AG04449 (cell line): ENCODE results near the gene POU2AF2.

Experiments used
- CTCF ChIA-PET: fragments of 350-600 bp; formaldehyde crosslinking; extraction: SDS; loops from one replicate; lab custom pipeline; 2021; ENCODE audit warnings: antibody characterized with exemption; lab: Yijun Ruan, JAX
- POLR2A ChIA-PET: fragments of 400-600, 350-600 bp; formaldehyde crosslinking; extraction: SDS; loops from one replicate; lab custom pipeline; 2020; ENCODE audit warnings: antibody characterized with exemption, inconsistent platforms; lab: Yijun Ruan, JAX
- DNase-seq: peaks from one replicate; pipeline ENCODE4 v3.0.0-alpha.2; 2010; ENCODE audit warnings: low read depth, low spot score
- H3K4me3 ChIP-seq: 2 replicates; pipeline ENCODE4 v1.5.1; 2011; ENCODE audit warnings: low read depth, mild to moderate bottlenecking, control low read depth, low read length
- TF ChIP-seq, protein P1 (sequence below): IDR thresholded peaks from one replicate; pipeline ENCODE4 v1.5.1; 2011; ENCODE audit warnings: mild to moderate bottlenecking, moderate library complexity, low read length, control low read depth, inconsistent platforms; ENCODE audit not compliant: insufficient read depth; ENCODE audit errors: missing control alignments

The POU2AF2 gene

GRCh38 chr11:111320728-111321568 is 75.4 kb downstream of the POU2AF2 start:
- DNase-seq, result no peak
- ChIA-PET POLR2A (no interaction called here), CTCF (interaction anchor here (1.1 kb wide), 1 partner anchor 38 kb away, joined by 4 read pairs; no protein-coding TSS in a partner anchor)
- no peak overlapping the region for H3K4me3 ChIP-seq
- TF ChIP-seq, protein P1, sequence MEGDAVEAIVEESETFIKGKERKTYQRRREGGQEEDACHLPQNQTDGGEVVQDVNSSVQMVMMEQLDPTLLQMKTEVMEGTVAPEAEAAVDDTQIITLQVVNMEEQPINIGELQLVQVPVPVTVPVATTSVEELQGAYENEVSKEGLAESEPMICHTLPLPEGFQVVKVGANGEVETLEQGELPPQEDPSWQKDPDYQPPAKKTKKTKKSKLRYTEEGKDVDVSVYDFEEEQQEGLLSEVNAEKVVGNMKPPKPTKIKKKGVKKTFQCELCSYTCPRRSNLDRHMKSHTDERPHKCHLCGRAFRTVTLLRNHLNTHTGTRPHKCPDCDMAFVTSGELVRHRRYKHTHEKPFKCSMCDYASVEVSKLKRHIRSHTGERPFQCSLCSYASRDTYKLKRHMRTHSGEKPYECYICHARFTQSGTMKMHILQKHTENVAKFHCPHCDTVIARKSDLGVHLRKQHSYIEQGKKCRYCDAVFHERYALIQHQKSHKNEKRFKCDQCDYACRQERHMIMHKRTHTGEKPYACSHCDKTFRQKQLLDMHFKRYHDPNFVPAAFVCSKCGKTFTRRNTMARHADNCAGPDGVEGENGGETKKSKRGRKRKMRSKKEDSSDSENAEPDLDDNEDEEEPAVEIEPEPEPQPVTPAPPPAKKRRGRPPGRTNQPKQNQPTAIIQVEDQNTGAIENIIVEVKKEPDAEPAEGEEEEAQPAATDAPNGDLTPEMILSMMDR, result no peak

DNA sequence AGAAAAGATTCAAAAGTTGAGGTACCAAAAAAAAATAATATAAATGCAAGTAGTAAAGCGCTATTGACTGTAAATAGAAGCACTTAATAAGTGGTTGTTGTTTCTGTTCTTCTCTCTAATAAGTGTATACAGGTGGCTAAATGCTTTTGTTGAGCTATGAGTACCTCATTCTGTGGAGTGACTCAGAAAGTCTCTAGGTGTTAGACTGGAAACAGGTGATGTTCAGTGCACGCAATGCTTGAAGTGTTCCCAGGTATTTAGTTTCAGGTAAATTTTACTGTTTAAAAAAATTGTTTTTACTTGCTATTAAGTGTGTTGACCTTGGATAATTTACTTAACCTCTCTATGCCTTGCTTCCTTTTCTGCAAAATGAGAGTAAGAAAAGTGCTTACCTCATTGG is 77.0 kb downstream of the POU2AF2 start:
- no peak for DNase-seq
- H3K4me3 ChIP-seq, result no peak overlapping the region
- ChIA-PET POLR2A (no interaction called here), CTCF (no interaction called here)
- TF ChIP-seq, protein P1, result no peak

DNA sequence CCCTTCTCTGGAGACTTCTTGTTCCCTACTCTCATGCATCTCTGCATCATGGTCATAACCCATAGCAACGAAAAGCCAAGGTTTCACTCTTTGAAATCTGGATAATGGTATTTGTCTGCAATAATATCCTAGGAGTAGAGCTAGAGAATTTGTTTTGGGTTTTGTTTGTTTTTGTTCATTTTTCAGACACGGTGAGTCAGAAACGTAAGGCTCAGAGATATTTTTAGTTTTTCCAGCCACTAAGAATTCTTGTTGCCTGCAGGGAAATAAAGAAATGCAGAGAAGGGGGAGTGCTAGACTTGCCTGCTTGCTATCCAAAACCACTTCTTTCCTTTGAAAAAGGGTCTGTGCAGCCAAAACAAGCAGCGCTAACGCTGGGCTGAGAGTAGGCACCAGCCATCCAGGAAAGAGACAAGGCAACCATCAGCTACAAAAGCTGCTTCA is 78.8 kb downstream of the POU2AF2 start:
- no peak overlapping the region for H3K4me3 ChIP-seq
- no peak for DNase-seq
- CTCF ChIA-PET, result no interaction called here
- POLR2A ChIA-PET, result no interaction called here
- TF ChIP-seq, protein P1, result no peak

- TF ChIP-seq, protein P1, result no peak
Observed at GRCh38 chr11:111325259-111325658, 79.7 kb downstream of the POU2AF2 start.

GRCh38 chr11:111326824-111327223 is 81.3 kb downstream of the POU2AF2 start:
- no peak for DNase-seq
- ChIA-PET CTCF (no interaction called here), POLR2A (no interaction called here)
- no peak overlapping the region for H3K4me3 ChIP-seq
- TF ChIP-seq, protein P1, result no peak

More at GRCh38 chr11:111325259-111325658, 79.7 kb downstream of the POU2AF2 start:
- ChIA-PET CTCF (no interaction called here), POLR2A (no interaction called here)
- no peak for DNase-seq
- H3K4me3 ChIP-seq, result no peak overlapping the region

- no peak for DNase-seq
- TF ChIP-seq, protein P1, result no peak
- ChIA-PET POLR2A (no interaction called here), CTCF (interaction anchor here (2.5 kb wide), 1 partner anchor 119 kb away, joined by 5 read pairs; no protein-coding TSS in a partner anchor)
- no peak overlapping the region for H3K4me3 ChIP-seq
Observed at GRCh38 chr11:111327908-111328624, 82.5 kb downstream of the POU2AF2 start.
